GM18909 (cell line): Measurements from ENCODE around the gene FFAR2.
"Not testable (repeated sequence)": the region's sequence is repeated elsewhere in the genome, so short reads cannot be mapped to it uniquely, and the experiment has no call there.

Experiments
- ATAC-seq: cut with Tn5 transposase; IDR thresholded peaks from one replicate; pipeline ENCODE4 v1.9.1; 2021; ENCODE audit warnings: mild to moderate bottlenecking; ENCODE audit not compliant: unreplicated experiment, poor library complexity

FFAR2 gene

GRCh38 chr19:35447606-35448469 lies at the start of gene FFAR2:
FFAR2 (plus strand) TSS chr19:35448257; CDS start chr19:35449715, 1,458 bp downstream.
- no peak for ATAC-seq

- no peak for ATAC-seq
Measured at GRCh38 chr19:35398570-35398969, 49.5 kb upstream of the FFAR2 start.

GRCh38 chr19:35399231-35399630 lies 48.8 kb upstream of the FFAR2 start:
- no peak for ATAC-seq

DNA sequence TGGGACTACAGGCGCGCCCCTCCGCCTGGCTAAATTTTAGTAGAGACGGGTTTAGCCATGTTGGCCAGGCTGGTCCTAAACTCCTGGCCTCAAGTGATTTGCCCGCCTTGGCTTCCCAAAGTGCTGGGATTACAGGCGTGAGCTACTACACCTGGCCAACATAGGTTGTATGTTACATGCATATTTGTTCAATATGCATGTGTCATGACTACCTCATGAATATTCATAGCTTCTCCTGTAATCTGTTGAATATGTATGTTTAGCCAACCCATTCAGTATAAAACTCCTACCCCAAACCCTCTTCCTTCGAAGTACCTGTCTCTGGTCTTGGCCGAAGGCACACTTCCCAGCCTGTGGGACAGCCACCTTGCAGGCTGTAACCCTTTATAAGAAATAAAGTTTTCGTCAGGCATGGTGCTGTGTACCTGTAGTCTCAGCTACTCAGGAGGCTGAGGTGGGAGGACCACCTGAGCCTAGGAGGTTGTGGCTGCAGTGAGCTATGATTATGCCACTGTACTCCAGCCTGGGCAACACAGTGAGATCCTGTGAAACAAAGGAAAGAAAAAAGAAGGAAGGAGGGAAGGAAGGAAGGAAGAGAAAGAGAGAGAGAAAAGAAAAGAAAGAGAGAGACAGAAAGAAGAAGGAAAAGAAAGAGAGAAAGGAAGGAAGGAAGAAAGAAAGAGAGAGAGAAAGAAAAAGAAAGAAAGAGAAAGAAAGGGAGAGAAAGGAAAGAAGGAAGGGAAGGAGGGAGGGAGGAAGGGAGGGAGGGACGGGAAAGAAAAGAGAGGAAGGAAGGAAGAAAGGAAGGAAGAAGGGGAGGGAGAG lies 47.9 kb upstream of the FFAR2 start:
- ATAC-seq, result no peak

DNA sequence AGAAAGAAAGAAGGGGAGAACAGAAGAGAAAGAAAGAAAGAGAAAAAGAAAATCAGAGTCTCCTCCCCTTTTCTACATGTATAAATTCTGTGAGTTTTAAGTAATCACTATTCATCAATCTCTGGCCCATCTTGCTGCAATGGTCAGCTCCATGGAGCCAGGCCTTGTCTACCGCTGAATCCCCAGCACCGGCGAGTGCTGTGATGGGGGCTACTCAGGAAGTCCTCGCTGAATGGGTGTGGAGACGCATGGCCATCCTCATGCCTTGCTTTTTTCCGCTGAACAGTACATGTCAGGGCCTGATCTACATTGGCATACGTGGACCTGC lies 47.3 kb upstream of the FFAR2 start:
- no peak for ATAC-seq

DNA sequence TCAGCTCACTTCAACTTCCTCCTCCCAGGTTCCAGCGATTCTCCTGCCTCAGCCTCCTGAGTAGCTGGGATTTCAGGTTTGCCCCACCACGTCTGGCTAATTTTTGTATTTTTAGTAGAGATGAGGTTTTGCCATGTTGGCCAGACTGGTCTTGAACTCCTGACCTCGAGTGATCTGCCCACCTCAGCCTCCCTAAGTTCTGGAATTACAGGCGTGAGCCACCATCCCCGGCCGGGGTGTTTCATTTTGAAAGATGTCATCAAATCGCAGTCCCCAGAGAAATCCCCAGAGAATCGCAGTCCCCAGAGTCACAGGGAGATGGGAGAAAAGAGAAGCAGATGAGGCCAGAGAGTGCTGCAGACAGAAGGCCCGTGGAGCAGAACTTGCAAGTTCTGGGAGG lies 46.6 kb upstream of the FFAR2 start:
- not testable (repeated sequence) for ATAC-seq

DNA sequence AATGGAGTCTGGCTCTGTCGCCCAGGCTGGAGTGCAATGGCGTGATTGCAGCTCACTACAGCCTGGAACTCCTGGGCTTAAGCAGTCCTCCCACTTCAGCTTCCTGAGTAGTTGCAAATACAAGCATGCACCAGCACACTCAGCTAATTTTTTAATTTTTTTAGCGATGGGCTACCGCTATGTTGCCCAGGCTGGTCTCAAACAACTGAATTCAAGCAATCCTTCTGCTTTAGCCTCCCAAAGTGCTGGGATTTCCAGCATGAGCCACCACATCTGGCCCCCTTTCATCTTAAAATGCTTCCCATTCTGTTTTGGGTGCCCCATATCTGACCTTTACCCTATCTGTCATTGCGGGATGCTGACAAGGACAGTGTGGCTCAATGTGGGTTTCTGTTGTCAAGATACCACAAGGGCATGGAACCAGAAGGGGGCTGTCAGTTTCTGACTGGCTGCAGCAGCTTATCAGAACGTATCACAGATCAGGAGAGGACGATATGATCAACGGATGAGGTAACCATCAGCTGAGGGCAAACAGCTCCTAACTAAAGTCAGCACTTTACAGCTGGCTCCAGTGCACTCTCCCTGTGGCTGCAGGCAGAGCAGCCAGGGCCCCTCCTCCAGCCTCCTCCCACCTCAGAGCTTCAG lies 44.8 kb upstream of the FFAR2 start:
- no peak for ATAC-seq

DNA sequence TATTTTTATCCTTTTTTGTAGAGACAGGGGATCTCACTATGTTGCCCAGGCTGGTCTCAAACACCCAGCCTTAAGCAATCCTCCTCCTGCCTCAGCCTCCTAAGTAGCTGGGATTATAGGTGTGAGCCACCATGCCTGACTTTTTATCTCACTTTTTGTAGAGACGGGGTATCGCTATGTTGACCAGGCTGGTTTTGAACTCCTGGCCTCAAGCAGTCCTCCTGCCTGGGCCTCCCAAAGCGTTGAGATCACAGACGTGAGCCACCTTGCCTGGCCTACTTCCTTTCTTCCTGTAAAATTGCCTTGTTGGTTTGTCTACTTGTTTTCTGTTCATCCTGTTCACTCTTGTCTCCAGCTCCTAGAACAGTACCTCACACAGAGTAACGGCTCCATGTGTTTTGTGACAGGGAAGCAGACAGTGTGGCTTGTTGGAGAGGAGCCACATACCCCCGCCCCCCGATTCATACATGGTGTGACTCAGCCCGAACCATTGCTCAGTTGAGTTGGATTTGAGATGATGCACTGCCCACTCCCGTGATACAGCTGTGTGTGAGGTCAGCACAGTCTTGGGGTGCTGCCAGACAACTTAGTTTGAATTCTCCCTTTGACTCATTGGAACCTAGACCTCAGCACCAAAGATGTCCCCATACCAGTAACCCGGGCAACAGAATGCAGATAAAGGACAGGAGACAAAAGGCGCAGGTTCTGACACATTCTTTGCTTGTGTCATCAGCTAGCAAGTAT lies 43.0 kb upstream of the FFAR2 start:
- peak; percentile 67 for ATAC-seq

GRCh38 chr19:35407619-35408018 lies 40.4 kb upstream of the FFAR2 start:
- no peak for ATAC-seq

GRCh38 chr19:35408284-35409171 lies 39.5 kb upstream of the FFAR2 start:
- no peak for ATAC-seq

- ATAC-seq, result no peak
Measured at GRCh38 chr19:35409191-35409590, 38.9 kb upstream of the FFAR2 start.

DNA sequence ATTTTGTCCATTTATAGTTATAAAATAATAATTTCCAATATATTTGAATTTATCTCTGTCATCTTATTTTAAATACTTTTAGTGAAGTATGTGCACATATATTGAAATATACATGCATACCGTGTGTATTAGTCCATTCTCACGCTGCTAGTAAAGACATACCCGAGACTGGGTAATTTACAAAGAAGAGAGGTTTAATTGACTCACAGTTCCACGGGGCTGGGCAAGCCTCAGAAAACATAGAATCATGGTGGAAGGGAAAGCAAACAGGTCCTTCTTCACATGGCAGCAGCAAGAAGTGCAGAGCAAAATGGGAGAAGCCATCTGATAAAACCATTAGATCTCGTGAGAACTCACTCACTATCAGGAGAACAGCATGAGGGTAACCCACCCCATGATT lies 37.6 kb upstream of the FFAR2 start:
- no peak for ATAC-seq

DNA sequence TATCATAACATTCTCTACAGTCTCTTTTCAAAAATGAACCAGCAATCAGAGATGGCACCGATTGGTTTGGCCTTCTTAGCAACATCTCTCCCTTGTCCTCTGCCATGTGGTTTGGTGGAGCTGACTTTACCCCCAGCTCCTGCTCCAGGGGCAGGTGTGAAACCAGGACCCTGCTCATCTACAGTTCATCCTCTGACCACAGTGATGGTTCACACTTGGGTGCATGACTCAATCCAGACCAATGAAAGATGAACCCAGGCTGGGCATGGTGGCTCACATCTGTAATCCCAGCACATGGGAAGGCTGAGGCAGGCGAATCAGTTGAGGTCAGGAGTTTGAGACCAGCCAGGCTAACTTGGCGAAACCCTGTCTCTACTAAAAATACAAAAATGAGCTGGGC lies 33.6 kb upstream of the FFAR2 start:
- no peak for ATAC-seq

- ATAC-seq, result no peak
Measured at GRCh38 chr19:35416331-35416730, 31.7 kb upstream of the FFAR2 start.

- no peak for ATAC-seq
Measured at GRCh38 chr19:35417278-35417677, 30.8 kb upstream of the FFAR2 start.

DNA sequence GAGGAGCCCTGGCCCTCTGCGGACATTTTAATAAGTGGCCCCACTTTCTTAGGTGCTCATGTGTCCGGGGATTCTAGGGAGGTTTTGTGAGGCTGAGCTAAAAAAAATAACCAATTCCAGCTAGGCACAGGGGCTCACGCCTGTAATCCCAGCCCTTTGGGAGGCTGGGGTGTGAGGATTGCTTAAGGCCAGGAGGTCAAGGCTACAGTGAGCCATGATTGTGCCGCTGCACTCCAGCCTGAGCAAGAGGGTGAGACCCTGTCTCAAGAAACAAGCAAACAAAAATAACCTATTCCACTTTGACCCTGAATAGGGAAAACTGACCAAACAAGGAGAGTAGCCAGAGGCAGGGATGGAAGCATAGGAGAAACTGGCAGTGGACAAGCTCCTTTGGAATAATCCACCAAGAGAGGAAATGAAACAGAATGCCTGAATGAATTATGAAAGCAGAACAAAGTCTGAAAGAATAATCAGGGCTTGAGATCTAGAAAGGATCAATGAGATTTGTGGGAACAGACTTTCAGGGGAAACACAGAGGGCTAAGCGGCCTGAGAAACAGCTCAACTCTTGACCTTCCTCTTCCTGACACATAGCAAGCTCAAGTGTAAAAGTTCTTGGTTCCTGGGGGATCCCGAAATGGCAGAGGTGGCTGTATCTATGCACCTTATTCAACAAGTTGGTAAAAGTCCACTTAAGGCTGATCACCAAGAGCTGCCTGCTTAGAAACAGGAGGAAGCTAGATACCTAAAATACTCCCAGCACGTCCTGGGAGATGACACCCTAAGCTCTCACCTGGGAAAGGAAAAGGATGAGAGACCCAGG lies 30.1 kb upstream of the FFAR2 start:
- no peak for ATAC-seq

DNA sequence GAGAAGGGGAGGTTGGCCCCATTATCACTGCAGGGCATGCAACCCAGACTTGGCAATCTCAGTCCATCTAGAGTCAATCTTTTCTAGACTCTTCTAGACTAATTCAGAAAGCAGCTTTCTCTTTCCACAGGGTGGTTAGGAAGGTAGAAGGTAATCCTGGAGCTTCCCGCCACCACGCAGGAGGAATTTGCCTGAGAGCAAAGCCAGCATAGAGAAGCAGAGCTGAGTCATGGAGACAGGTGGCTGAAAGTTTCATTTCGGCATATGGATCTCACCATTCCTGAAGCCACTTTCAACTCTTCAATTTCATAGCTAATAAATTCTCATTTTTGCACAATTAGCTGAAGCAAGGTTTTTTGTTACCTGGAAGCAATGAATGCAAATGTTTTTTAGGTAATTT lies 29.0 kb upstream of the FFAR2 start:
- no peak for ATAC-seq

DNA sequence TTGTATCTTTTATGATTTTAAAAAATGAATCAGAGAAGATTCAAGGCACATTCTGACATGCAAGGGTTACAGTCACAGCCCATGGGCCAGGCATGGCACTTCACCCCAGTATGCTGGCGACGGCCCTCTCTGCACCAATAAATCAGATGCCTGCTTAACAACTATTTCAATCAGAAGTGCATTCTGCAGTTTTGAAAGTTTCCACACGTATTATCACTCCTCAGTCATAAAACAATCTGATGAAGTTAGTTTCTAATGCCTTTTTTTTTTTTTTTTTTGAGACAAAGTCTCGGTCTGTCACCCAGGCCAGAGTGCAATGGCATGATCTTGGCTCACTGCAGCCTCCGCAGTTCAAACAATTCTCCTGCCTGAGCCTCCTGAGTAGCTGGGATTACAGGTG lies 28.3 kb upstream of the FFAR2 start:
- ATAC-seq, result no peak

DNA sequence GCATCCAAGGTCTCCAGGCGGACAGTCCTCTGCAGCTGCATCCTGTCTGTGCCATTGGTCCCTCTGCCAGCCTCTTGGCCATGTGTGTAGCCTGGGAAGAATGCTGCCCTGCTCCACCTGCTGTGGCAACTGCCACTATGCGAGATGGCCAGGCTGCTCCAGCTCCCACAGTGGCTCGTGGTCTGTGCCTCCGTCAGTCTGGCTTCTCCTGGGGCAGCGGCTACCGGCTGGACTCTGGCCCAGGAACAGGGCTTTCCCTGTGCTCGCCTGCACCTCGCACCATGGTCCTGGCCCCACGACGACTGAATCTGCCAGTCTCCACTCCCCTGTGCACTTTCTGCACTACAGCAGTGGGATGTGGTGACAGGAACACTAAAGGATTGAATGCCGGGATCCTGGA lies 26.7 kb upstream of the FFAR2 start:
- no peak for ATAC-seq
